Testis (tissue), 2 donors: Measurements from ENCODE around the gene ARHGAP30.

ENCODE experiments used
- CTCF ChIP-seq, 3 experiments: fragments of 450-650 bp in 2 of 3; fragments of 200-600 bp in 1 of 3; sonication (generic) in 1 of 3; IDR thresholded peaks; one replicate each; pipeline ENCODE4 v1.5.1; 2016 to 2019; ENCODE audit warnings: antibody characterized with exemption in 3 of 3, mild to moderate bottlenecking in 2 of 3, moderate library complexity in 1 of 3
- POLR2A ChIP-seq: fragments of 450-650 bp; IDR thresholded peaks from one replicate; pipeline ENCODE4 v1.6.1; 2017; ENCODE audit warnings: antibody characterized with exemption, mild to moderate bottlenecking, moderate library complexity

- TF ChIP-seq POLR2A (no peak), CTCF (IDR thresholded peaks at IDR 0.05) (no peak)
Observed at GRCh38 chr1:160999376-160999775, 70.3 kb downstream of the ARHGAP30 start.
